Measurements from ENCODE around the gene KCNG2.

Gene KCNG2

DNA sequence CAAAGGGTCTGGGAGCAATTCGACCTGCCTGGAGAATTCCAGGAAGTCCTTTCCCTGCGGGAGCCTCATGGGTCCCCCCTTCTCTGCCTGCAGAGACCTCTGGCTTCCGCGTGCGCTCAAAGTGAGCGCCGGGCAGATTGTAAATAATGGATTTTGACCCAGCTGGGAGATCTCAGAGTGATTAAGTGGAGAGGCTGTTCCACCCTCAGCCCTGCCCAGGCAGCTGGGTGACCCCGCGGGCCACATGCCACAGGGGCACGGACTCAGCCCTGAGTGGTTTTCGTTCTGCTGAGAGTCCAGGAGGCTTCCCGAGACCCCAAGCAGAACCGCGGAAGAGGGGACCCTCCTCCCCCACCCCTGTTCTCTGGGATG is 1.2 kb downstream of the KCNG2 start:
- no peak for DNase-seq (ENCODE audit: low read depth in 2 of 2)

DNA sequence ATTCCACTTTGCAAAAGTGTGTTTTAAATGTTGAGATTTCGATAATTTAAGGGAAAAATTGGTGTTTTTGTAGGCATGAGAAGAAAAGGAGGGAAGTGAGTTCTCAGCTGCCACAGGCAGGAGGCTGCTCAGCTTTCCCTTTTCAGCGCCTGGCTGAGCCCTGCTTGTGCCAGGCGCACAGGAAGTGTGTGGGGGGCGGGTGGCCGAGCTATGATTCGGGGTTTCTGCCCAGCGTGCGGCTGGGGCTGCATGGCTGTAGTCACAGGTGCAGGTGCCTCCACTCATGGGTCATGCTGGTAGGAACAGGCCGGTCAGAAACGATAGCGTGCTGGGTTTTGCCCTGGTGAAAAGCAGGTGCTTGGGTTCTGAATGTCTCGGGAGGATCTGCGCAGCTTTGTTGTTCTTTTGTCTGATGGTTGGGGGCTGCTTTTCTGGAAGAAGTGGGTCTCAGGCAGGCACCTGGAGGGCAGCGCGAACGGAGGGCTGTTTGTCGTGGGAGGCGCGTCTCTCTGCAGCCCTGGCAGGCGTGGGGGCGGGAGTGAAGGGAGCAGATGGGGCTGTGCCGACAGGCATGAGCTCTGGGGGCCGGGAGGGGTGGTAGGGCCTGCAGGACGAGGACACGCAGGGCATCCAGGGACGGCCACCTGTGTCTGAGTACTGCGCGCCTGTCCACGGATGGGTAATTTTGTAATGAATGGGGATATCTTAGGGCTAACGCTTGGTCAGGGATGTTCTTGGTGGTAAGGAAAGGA is 2.1 kb downstream of the KCNG2 start:
- DNase-seq (ENCODE audit: low read depth in 2 of 2) = no peak

DNA sequence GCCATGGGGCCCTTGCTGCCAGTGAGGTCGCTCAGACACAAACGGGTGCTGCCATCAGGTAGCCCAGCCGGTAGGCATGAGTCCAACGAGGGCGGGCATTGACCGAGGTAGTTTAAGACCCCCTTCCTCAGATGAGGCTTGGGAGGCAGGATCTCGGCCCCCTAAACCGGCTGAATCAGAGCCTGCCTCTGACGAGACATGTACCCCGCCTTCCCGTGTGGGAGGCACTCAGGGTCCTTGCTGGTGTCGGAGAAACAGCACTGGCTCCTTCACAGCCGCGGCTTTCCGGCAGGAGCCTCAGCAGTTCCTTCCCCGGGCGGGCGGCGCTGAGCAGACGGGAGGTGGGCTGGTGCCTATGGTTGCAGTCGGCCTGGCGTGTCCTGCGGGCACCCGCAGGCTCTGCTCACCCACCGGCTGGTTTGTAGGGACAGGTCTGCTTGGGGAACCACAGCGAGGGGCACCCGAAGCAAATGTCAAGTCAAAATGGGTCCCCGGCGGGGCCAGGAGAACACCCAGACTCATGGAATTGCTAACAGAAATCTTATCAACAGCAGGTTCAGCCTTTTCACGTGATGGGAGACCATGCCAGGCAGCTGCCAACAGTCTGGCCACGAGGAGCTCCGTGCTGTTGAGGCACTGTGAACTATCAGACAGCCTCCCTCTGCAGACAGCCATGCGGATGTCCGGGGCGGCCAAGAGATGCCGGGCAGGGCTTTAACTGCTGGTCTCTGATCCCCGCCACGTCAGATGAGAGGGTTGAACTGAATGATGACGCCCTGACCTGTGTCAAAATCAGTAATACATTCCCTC is 2.8 kb downstream of the KCNG2 start:
- DNase-seq (ENCODE audit: low read depth in 2 of 2) = no peak

DNA sequence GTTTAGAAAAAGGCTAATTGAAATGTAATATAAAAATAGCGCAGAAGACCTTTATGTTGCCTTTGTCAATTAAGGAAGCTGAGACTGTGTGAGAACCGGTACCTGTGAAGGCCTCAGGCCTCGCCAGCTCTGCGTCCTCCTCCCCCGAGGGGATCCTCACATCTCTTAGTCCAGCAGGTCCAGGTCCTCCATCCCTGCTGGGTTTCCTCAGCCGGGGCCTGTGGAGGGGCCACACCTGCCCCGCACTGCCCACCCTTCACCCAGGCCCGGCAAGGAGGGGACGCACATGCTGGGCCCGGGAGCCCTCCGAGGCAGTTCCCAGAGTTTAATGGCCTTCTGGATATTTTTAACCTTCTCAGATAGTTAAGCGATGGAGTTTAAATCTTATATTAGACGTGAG is 3.5 kb downstream of the KCNG2 start:
- DNase-seq (ENCODE audit: low read depth in 2 of 2) = no peak

DNA sequence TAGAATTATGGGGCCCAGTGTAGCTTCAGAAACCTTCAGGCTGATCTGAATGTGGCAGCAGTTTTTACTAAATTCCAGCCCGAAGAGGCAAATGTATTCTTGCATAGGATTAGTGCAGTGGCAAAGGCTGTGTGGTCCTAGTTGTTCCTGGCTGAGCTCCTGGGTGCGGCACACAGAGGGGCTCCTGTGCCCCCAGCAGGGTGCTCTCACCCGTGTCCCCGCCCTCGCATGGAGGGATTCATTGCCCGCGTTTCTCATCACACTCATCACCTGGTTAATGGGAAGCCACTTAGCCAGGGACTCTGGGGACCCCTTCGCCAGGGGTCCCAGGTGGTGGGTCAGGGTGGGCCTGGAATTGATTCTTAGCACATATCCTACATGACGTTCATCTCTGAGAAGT is 3.9 kb downstream of the KCNG2 start:
- DNase-seq (ENCODE audit: low read depth in 2 of 2) = no peak

DNA sequence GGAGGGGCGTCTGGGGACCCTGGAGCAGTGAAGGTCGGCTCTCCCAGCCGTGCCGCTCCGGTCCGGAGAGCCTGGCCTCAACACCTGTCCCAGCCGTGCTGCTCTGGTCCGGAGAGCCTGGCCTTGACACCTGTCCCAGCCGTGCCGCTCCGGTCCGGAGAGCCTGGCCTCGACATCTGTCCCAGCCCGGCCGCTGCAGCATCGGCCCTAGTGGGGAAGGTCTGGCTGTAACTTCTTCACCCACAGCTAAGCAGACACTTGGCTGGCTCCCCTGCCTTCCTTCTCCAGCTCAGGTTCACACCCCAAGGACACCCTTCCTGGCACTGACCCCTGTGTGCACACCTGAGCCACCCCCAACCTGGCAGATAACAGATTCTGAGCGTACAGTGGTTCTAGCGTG is 4.6 kb downstream of the KCNG2 start:
- no peak for DNase-seq (ENCODE audit: low read depth in 2 of 2)

DNA sequence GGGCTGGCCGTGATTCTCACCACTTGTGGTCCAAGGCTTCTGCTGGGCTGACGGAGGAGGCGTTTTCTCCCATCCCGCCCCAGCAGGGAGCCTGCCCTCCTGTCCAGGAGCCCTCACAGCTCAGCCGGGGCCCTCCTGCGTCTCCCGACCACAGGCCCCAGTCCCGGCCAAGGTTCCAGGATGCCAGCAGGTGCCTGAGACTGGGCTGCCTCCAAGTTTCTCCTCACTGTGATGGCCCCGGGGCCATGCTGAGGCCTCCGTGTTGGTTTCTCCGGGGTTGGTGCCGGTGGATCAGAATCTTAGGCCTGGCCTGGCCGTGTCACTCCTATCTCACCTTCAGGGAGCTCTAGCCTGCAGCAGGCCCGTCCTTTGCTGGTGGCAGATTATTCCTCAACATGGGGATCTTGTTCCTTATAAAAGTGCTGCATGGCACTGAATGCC is 5.9 kb downstream of the KCNG2 start:
- DNase-seq (ENCODE audit: low read depth in 2 of 2) = no peak

DNA sequence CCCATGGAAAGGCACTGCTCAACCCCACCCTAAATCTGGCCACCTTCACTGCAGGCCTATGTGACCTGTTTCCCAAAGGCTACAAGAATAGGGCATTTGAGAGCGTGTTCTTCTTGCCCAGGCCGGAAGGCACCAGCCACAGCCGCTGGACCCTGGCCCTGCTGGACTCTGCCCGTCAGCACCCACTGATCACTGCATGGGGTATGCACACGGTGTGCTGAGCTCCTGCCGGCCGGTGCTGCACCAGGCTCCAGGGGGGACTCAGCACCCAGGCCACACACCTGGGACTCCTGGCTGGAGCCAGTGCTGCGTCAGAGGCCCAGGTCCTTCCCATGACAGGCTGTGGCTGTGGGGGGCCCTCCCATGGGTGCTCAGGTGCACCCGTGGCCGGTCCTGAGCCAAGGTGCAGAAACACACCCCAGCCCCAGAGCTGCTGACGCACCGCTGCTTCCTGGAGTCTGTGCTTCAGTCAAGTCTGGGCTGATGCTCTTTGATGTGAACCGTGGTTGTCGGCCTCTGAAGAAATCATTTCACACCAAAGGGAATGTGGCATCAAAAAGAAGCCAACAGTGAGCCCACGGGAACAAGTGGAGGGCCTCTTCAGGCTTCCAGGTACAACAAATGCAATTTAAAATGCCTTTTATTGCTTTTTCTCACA is 6.5 kb downstream of the KCNG2 start:
- no peak for DNase-seq (ENCODE audit: low read depth in 2 of 2)

DNA sequence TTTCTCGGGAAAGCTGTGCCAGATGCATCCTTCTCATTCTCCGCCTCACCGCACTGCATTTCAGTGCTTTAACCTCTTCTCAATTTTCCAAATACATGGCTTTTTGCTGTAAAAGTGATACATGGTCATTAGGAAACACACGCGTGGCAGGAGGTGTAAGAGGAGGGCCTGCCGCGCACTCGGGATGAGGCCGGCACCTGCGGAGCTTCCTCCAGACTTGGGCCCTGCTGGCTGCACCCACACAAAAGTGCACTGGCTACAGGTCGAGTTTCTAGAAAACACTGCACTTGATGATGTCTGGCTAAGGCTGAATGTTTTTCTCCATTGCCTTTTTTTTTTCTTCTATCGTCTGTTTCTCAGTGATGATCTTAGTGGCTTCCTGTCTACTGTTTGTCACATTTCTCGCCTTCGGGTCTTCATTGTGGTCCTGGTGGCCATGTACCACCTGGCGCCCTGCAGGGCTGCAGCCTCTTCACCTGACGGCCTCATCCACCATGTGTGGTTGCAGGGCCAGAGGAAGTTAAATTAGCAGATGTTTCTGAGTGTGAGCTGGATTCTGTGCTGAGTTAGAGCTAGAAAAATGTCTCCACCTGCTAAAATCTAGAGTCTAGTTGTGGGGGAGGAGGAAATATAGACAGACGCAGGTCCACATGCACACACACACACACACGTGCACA is 7.6 kb downstream of the KCNG2 start:
- DNase-seq (ENCODE audit: low read depth in 2 of 2) = no peak

DNA sequence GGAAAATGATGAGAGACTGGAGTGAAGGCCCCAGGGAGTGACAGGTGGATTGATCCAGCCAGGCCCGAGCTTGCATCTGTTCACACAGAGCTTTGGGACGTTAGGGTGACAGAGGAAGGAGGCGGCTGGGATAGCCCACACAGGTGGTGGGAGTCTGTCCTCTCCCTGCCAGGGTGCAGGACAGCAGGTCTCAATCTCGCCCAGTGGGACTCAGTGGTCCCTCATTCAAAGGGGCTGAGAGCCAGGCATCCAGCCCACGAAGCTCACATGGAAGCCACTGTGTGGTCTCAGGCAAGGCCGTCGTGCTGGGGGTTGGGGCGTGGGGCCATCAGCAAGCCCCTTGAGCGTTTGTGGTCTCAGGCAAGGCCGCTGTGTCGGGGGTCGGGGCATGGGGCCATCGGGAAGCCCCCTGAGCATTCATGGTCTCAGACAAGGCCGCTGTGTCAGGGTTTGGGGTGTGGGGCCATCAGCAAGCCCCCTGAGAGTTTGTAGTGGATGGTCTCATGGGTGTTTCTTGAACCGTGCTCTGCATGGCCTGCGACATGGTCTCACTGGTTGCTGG is 8.3 kb downstream of the KCNG2 start:
- no peak for DNase-seq (ENCODE audit: low read depth in 2 of 2)

DNA sequence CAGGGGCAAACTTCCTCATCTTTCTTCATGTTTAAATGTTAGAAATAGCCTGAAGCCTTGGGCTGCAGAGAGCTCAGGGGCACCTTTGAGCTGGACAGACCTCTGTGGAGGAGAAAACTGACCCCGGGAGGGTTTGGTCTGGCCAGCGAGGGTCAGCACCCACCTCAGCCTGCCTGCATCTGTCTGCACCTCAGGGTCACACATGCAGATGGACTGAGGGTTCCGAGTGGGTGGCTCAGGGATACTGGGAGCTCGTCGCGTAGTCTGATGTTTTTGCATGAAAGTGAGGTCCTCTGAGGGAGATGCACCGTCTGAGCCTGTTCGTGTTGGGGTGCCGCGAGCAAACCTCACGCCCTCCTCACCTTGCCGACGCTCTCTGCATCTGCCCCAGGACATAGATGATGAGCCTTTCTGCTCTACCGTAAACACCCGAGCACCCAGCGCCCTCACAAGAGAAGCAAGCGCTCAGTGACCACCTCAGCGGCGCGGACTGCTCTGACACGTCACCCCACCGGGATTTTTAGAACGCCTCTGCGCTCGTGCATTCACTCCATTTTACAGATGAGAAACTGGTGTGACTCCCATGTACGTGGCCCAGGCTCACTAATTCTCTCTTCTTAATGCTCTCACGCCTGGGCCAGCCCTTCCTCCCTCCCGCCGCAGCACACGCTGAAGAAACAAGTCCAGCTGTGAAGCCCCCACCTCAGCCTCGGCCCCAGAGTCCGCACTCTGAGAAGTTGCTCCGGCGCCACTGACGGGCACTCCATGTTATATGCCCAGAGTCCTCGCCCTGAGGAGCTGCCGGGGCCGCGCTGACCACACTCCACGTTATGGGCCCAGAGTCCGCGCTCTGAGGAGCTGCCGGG is 9.5 kb downstream of the KCNG2 start:
- DNase-seq (ENCODE audit: low read depth in 2 of 2) = no peak

DNA sequence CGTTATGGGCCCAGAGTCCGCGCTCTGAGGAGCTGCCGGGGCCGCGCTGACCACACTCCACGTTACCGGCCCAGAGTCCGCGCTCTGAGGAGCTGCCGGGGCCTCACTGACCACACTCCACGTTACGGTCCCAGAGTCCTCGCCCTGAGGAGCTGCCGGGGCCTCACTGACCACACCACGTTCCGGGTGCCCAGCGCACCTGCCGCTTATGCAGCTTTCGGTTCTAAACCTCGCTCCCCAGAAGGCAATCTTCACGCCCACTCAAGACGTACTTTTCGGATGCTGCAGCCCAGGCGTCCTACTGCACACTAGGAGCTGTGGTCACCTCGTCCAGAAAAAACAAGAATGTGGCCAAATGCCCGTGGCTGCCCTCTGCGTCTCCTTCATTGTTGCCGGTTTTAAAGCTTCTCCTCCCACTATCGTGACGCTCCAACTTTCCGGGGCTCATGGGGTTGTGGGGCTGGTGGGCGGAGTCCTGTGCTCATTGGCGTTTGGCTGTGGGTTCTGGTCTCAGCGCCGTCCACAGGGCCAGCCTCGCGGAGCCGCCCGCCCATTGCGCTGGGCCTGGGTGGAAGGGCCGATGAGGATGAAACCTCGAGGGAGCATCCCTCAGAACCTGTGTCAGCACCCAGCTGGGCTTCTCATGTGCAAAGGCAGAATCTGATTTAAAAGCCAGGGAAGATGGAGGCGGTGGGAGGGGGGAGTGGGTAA is 11.9 kb downstream of the KCNG2 start:
- DNase-seq (ENCODE audit: low read depth in 2 of 2) = no peak

DNA sequence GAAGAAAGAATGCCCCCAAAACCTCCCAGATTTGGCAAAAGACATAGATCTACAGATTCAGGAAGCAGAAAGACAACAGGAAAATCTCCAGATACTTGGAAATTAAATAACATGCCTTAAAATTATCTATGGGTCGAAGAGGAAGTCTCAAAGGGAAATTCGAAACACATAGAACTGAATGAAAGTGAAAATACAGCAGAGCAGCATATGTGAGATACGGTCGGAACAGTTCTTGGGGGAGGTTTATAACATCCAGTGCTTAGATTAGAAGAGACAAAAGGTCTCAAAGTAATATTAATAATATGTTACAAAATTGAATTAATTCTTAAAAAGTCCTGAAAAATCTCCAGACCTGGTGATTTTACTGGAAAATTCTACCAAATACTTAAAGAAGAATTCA is 14.3 kb downstream of the KCNG2 start:
- no peak for DNase-seq (ENCODE audit: low read depth in 2 of 2)

DNA sequence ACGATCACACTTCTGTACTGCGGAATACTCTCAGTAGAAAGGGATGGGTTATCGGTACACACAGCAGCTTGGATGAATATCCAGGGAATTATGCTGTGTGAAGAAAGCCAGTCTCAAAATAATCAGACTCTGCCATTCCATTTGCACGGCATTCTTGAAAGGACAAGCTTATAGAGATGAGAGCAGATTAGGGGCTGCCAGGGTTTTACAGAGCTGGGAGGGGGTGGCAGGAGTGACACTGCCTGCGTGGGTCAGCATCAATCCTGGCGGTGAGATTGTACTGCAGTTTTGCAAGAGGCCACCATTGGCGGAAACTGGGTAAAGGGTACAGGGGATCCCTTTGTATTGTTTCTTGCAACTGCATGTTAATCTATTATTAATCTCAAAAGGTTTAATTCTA is 16.6 kb downstream of the KCNG2 start:
- DNase-seq (ENCODE audit: low read depth in 2 of 2) = no peak

DNA sequence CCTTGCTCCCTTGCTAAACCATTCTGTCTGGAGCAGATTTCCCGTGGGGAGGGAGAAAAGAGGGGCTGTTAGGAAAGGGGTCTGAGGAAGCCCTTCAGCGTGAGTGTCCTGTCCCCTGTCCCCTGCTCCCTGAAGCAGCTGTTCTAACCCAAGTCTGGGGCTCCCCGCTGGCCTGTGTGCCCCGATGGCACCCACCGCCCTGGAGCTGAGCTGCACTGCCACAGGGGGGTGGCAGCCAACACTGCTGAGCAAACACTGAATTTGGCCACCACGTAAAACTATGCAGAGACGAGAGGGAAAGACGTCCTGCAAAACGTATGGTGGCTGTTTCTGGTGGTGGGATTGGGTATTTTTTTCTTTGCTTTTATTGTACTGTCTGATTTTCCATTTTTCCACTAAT is 17.9 kb downstream of the KCNG2 start:
- no peak for DNase-seq (ENCODE audit: low read depth in 2 of 2)

DNA sequence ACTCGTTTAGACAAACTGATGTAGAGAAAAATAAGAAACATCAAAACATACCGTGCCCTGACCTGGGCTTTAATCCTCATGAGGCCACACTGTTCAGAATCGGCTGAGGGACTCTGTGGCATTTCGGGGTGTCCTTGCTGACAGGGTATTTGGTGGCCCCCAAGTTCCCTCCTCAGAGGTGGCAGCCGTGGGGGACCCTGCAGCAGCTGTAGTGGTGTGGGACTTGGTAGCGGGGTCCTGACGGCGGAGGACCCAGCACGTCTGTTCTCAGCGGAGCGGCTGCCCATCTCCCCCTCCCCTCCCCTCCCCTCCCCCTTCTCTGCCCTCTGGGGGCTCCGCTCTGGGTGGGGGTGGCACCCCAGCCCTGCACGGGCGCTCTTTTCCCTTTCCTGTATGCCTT is 18.4 kb downstream of the KCNG2 start:
- no peak for DNase-seq (ENCODE audit: low read depth in 2 of 2)

DNA sequence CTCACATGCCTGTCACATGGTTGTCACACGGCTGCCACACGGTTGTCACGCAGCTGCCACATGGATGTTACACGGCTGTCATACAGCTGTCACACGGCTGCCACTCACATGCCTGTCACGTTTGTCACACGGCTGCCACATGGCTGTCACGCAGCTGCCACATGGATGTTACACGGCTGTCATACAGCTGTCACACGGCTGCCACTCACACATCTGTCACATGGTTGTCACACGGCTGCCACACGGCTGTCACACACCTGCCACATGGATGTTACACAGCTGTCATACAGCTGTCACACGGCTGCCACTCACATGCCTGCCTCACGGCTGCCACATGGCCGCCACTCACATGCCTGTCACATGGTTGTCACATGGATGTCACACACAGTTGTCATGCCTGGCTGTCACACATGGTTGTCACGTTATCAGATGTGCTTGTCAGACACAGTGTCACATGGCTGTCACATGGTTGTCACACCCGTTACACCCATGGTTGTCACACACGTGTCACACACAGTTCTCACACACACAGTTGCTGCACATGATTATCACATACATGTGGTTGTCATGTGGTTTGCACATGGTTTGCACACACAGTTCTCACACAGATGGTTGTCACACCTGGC is 19.4 kb downstream of the KCNG2 start:
- no peak for DNase-seq (ENCODE audit: low read depth in 2 of 2)

DNA sequence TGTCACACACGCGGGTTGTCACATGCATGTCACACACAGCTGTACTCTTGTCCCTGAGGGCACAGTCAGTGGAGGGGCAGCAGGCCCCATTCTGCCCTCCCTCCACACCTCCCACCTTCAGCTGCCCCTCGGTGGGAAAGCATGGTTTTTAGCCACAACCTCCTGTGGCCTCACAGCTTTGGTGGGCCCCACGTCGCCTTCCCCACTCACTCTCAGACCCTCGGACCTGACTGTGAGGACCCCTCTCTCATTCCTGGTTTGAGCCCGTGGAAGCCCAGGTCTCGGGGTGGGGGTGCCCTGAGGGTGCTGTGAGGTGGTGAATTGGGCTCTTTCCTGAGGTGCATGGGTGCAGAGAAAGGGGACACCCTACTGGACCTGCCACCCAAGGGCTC is 19.9 kb downstream of the KCNG2 start:
- DNase-seq (ENCODE audit: low read depth in 2 of 2) = no peak

DNA sequence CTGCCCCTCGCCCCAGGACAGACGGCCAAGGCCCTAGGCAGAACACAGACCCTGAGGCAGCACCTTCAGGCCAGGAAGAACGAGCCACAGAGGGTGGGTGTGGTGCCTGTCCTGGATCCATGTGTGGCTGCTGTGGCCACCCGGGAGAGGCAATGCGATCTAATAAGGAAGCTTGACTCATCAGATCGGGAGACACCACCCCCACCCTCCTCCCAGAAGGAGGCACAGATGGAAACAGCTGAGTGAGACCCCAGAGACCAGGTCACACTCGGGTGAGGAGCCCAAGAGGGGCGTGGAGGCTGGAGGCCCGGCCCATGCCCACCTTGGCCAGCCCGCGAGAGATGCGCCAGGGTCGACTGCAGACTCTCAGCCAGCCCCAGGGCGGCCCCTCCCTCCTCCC is 20.3 kb downstream of the KCNG2 start:
- no peak for DNase-seq (ENCODE audit: low read depth in 2 of 2)

DNA sequence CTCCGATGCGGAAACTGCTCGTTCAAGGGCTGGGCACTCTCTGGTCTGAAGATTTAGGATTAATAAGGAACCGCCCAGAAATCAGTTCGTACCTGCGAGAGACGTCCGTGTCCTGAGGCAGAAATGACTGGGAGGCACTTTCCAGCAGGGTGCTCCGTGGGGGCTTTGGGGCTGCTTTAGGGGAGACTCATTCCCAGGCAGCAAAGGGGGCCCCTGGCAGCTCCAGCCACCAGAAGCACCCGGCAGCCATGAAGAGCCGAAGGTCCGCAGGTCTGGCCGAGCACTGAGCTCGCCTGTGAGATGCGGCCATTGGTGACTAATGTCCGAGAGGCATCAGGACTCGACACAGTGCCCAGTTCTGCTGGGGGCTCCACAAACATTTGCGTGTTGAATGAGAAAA is 20.9 kb downstream of the KCNG2 start:
- DNase-seq (ENCODE audit: low read depth in 2 of 2) = no peak

All from stimulated activated CD4-positive, alpha-beta T cell treated with anti-CD3 and anti-CD28 coated beads, Interleukin-12 subunit alpha, Interleukin-12 subunit beta, amount 100 ng/mL, for 24 hours (primary cell).